ENCODE measurements around the gene CENPC. TPM values are rescaled to one million over a fixed set of nuclear protein-coding genes. Genes with fewer than 3 reads are reported as not detected.

Gene CENPC
- total and polyA plus RNA-seq, 2 of the 4 experiments (the other 2 are of a cell fraction), result 4.2 to 6.6 TPM

- intact Hi-C loops (cut with micrococcal nuclease), result no loop called here
- no peak overlapping the region for H2BK120ac ChIP-seq (ENCODE audit: low read depth, low read length)
- no peaks in the 10 kb centered on the region for H3K36me3 ChIP-seq (ENCODE audit: control insufficient read depth, insufficient read depth, low read length)
- no peak overlapping the region for H3K14ac ChIP-seq (replicated peaks; ENCODE audit: low read depth, low read length)
- no peak overlapping the region for H2AK9ac ChIP-seq (replicated peaks; ENCODE audit: low read depth, low read length, poor library complexity)
- TF ChIP-seq MAZ (IDR thresholded peaks at IDR 0.05; ENCODE audit: borderline replicate concordance, low read depth, low read length) (no peak), RAD21 (IDR thresholded peaks at IDR 0.05; ENCODE audit: low read length) (no peak)
- H3K79me1 ChIP-seq (ENCODE audit: low read depth in 1 of 2, low read length in 2 of 2), result no peaks in the 10 kb centered on the region
- no peak overlapping the region for H2BK20ac ChIP-seq (ENCODE audit: low read depth, low read length)
- H3K9me3 ChIP-seq (ENCODE audit: control insufficient read depth, insufficient read depth, low read length), result no peaks in the 10 kb centered on the region
- H4K91ac ChIP-seq (ENCODE audit: insufficient read depth, low read depth, low read length), result no peak overlapping the region
- no peak overlapping the region for H2BK15ac ChIP-seq (ENCODE audit: low read depth, low read length)
- H3K27ac ChIP-seq (ENCODE audit: insufficient read depth, low read length), result no peak overlapping the region
- ATAC-seq (ENCODE audit: low read depth) (no peak), DNase-seq (no peak)
- no peak overlapping the region for H3K56ac ChIP-seq (ENCODE audit: extremely low read depth, insufficient read depth, low read length)
- ChIA-PET CTCF (no interaction called here), POLR2A (ENCODE audit: unreplicated experiment) (no interaction called here)
- WGBS, 2 experiments (ENCODE audit: extremely low coverage in 2 of 2, insufficient read length in 1 of 2), result 80% methylated on average over 2 of the region's 3 CpGs; no CpG with 5 or more reads in 1 of the 2 experiments
- H3K4me2 ChIP-seq (ENCODE audit: low read depth, low read length), result no peak overlapping the region
- H3K4ac ChIP-seq (ENCODE audit: low read depth, low read length), result no peak overlapping the region
- no peak overlapping the region for H2AFZ ChIP-seq (replicated peaks; ENCODE audit: low read length, poor library complexity)
- H4K8ac ChIP-seq (ENCODE audit: low read depth in 2 of 2, low read length in 2 of 2), result no peak overlapping the region
- no peak overlapping the region for H3K23ac ChIP-seq (ENCODE audit: low read depth, low read length)
- no peaks in the 10 kb centered on the region for H3K9me1 ChIP-seq (ENCODE audit: insufficient read depth, low read length)
- H4K5ac ChIP-seq (ENCODE audit: low read depth, low read length), result no peak overlapping the region
- H3K27me3 ChIP-seq (ENCODE audit: control insufficient read depth, insufficient read depth, low read length), result no peaks in the 10 kb centered on the region
- H3K9ac ChIP-seq (ENCODE audit: low read depth, low read length), result no peak overlapping the region
- no peak overlapping the region for H2AK5ac ChIP-seq (ENCODE audit: low read depth, low read length)
- H3K18ac ChIP-seq (ENCODE audit: low read depth, low read length), result no peak overlapping the region
- H4K20me1 ChIP-seq (ENCODE audit: insufficient read depth, low read length), result no peaks in the 10 kb centered on the region
- dilution Hi-C loops (cut with HindIII; ENCODE audit: low sequenced_read_pairs, unreplicated experiment), result no loop called here
- no peak overlapping the region for H3K4me3 ChIP-seq (ENCODE audit: insufficient read depth, low read depth, low read length)
- H2BK5ac ChIP-seq (ENCODE audit: low read depth, low read length, poor library complexity, severe bottlenecking), result no peak overlapping the region
- BruUV-seq (replicated peaks), result no TSS peak
- in situ Hi-C loops (cut with MboI; ENCODE audit: low sequenced_read_pairs), result no loop called here
- H3K4me1 ChIP-seq (ENCODE audit: control insufficient read depth, insufficient read depth, low read length), result no peaks in the 10 kb centered on the region
These were observed 5.6 kb upstream of the CENPC start for GRCh38 chr4:67550857-67551256.
